Measurements from ENCODE around the gene GLI1. TPM values are rescaled to one million over a fixed set of nuclear protein-coding genes. Genes with fewer than 3 reads are reported as not detected.
A peak's percentile ranks its signal among the peaks of the same experiment; 100 is the strongest.

The GLI1 gene
- total and polyA plus RNA-seq, 2 of the 13 experiments (the other 11 are each of a cell fraction or from before 2014, with no cell fraction given) = 0.09 to 0.20 TPM

- TF ChIP-seq GPBP1L1 (CRISPR knock-in tag; IDR thresholded peaks at IDR 0.05) (no peak), RXRA (CRISPR knock-in tag; IDR thresholded peaks at IDR 0.05) (peak; percentile 81), NR1H2 (CRISPR knock-in tag; IDR thresholded peaks at IDR 0.05; ENCODE audit: borderline replicate concordance, low read depth) (no peak), FOXP1 (IDR thresholded peaks at IDR 0.05) (no peak), FOXP1 (CRISPR knock-in tag; IDR thresholded peaks at IDR 0.05) (peak; percentile 67), KMT2B (CRISPR knock-in tag; IDR thresholded peaks at IDR 0.05) (0 out of 2 replicates have a peak, but pooled peaks have one; percentile 42), SIX4 (CRISPR knock-in tag; IDR thresholded peaks at IDR 0.05) (peak; percentile 97), ZNF260 (CRISPR knock-in tag; IDR thresholded peaks at IDR 0.05; ENCODE audit: borderline replicate concordance, low read depth) (no peak), CREM (IDR thresholded peaks at IDR 0.05) (peak; percentile 66), CREM (CRISPR knock-in tag; IDR thresholded peaks at IDR 0.05) (no peak), ELF4 (CRISPR knock-in tag; IDR thresholded peaks at IDR 0.05; ENCODE audit: borderline replicate concordance) (no peak), JARID2 (CRISPR knock-in tag; IDR thresholded peaks at IDR 0.05; ENCODE audit: insufficient replicate concordance) (no peak), HNRNPL (IDR thresholded peaks at IDR 0.05; ENCODE audit: low read depth, low read length) (peak; percentile 98), ZNF703 (CRISPR knock-in tag; IDR thresholded peaks at IDR 0.05; ENCODE audit: borderline replicate concordance) (peak; percentile 68; the same call in 1 of the 2 replicates), MNT (IDR thresholded peaks at IDR 0.05) (peak; percentile 82), KDM4B (CRISPR knock-in tag; IDR thresholded peaks at IDR 0.05) (peak; percentile 79; the same call in 1 of the 2 replicates), ZIK1 (CRISPR knock-in tag; IDR thresholded peaks at IDR 0.05; ENCODE audit: borderline replicate concordance, low read depth) (no peak; the same call in 1 of the 2 replicates), ZNF563 (CRISPR knock-in tag; IDR thresholded peaks at IDR 0.05) (peak; percentile 79; the same call in 1 of the 2 replicates)
- TF ChIP-seq, protein P1, sequence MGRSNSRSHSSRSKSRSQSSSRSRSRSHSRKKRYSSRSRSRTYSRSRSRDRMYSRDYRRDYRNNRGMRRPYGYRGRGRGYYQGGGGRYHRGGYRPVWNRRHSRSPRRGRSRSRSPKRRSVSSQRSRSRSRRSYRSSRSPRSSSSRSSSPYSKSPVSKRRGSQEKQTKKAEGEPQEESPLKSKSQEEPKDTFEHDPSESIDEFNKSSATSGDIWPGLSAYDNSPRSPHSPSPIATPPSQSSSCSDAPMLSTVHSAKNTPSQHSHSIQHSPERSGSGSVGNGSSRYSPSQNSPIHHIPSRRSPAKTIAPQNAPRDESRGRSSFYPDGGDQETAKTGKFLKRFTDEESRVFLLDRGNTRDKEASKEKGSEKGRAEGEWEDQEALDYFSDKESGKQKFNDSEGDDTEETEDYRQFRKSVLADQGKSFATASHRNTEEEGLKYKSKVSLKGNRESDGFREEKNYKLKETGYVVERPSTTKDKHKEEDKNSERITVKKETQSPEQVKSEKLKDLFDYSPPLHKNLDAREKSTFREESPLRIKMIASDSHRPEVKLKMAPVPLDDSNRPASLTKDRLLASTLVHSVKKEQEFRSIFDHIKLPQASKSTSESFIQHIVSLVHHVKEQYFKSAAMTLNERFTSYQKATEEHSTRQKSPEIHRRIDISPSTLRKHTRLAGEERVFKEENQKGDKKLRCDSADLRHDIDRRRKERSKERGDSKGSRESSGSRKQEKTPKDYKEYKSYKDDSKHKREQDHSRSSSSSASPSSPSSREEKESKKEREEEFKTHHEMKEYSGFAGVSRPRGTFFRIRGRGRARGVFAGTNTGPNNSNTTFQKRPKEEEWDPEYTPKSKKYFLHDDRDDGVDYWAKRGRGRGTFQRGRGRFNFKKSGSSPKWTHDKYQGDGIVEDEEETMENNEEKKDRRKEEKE (IDR thresholded peaks at IDR 0.05) = no peak
- TF ChIP-seq, protein P2, sequence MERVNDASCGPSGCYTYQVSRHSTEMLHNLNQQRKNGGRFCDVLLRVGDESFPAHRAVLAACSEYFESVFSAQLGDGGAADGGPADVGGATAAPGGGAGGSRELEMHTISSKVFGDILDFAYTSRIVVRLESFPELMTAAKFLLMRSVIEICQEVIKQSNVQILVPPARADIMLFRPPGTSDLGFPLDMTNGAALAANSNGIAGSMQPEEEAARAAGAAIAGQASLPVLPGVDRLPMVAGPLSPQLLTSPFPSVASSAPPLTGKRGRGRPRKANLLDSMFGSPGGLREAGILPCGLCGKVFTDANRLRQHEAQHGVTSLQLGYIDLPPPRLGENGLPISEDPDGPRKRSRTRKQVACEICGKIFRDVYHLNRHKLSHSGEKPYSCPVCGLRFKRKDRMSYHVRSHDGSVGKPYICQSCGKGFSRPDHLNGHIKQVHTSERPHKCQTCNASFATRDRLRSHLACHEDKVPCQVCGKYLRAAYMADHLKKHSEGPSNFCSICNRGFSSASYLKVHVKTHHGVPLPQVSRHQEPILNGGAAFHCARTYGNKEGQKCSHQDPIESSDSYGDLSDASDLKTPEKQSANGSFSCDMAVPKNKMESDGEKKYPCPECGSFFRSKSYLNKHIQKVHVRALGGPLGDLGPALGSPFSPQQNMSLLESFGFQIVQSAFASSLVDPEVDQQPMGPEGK (CRISPR knock-in tag; IDR thresholded peaks at IDR 0.05) = peak; percentile 93
- TF ChIP-seq, protein P3, sequence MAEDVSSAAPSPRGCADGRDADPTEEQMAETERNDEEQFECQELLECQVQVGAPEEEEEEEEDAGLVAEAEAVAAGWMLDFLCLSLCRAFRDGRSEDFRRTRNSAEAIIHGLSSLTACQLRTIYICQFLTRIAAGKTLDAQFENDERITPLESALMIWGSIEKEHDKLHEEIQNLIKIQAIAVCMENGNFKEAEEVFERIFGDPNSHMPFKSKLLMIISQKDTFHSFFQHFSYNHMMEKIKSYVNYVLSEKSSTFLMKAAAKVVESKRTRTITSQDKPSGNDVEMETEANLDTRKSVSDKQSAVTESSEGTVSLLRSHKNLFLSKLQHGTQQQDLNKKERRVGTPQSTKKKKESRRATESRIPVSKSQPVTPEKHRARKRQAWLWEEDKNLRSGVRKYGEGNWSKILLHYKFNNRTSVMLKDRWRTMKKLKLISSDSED (CRISPR knock-in tag; IDR thresholded peaks at IDR 0.05) = no peak
Measured at GRCh38 chr12:57454566-57455373, 4.8 kb upstream of the GLI1 start, which contains the start of gene INHBE (continued).

Data from HepG2 (cell line).